HG03442 (cell line): Measurements from ENCODE around the gene GNAI3.

Experiments used
- ATAC-seq: cut with Tn5 transposase; IDR thresholded peaks from one replicate; pipeline ENCODE4 v1.9.1; 2021; ENCODE audit warnings: mild to moderate bottlenecking, moderate library complexity; ENCODE audit not compliant: unreplicated experiment

GNAI3 gene

GRCh38 chr1:109634771-109635750 lies 86.6 kb downstream of the GNAI3 start:
- no peak for ATAC-seq

GRCh38 chr1:109635862-109636200 lies 87.4 kb downstream of the GNAI3 start:
- no peak for ATAC-seq

- no peak for ATAC-seq
Measured at GRCh38 chr1:109636201-109636952, 88.0 kb downstream of the GNAI3 start.

- ATAC-seq: no peak
Measured at GRCh38 chr1:109637446-109637845, 89.0 kb downstream of the GNAI3 start.

- no peak for ATAC-seq
Measured at GRCh38 chr1:109639063-109639840, 90.8 kb downstream of the GNAI3 start.

- no peak for ATAC-seq
Measured at GRCh38 chr1:109639841-109640184, 91.4 kb downstream of the GNAI3 start.

GRCh38 chr1:109640285-109640865 lies 92.0 kb downstream of the GNAI3 start:
- ATAC-seq: peak; percentile 63

- no peak for ATAC-seq
Measured at GRCh38 chr1:109641078-109641740, 92.8 kb downstream of the GNAI3 start.

- ATAC-seq: no peak
Measured at GRCh38 chr1:109641861-109642260, 93.4 kb downstream of the GNAI3 start.

- ATAC-seq: no peak
Measured at GRCh38 chr1:109642626-109643025, 94.2 kb downstream of the GNAI3 start.

GRCh38 chr1:109643385-109644230 lies 95.2 kb downstream of the GNAI3 start:
- peak; percentile 84 for ATAC-seq

- no peak for ATAC-seq
Measured at GRCh38 chr1:109644670-109645069, 96.3 kb downstream of the GNAI3 start.

GRCh38 chr1:109649491-109649914 lies 101.1 kb downstream of the GNAI3 start:
- no peak for ATAC-seq

GRCh38 chr1:109650609-109651008 lies 102.2 kb downstream of the GNAI3 start:
- ATAC-seq: no peak

- no peak for ATAC-seq
Measured at GRCh38 chr1:109652402-109652801, 104.0 kb downstream of the GNAI3 start.

GRCh38 chr1:109653306-109653705 lies 104.9 kb downstream of the GNAI3 start:
- no peak for ATAC-seq

- ATAC-seq: no peak
Measured at GRCh38 chr1:109654519-109654918, 106.1 kb downstream of the GNAI3 start.

- ATAC-seq: peak; percentile 84
Measured at GRCh38 chr1:109655615-109656519, 107.5 kb downstream of the GNAI3 start, which contains the start of gene GSTM4. GSTM4 (plus strand) TSS chr1:109656099; CDS start chr1:109656390, 291 bp downstream.
